Mucosa of descending colon (tissue), 3 donors: ENCODE data around the gene MTG1. TPM values are rescaled to one million over a fixed set of nuclear protein-coding genes. Genes with fewer than 3 reads are reported as not detected.

Experiments used
- ATAC-seq: fragments of 200-7000 bp; cut with Tn5 transposase; one replicate; pipeline ENCODE4 v1.9.1; 2020; ENCODE audit warnings: mild to moderate bottlenecking, moderate library complexity
- DNase-seq, 3 donors: peaks; one replicate each; pipeline ENCODE4 v3.0.0-alpha.2; 2020
- H3K36me3 ChIP-seq: fragments of 200-600 bp; one replicate; pipeline ENCODE4 v1.8.0; 2021; ENCODE audit warnings: low read depth, mild to moderate bottlenecking
- H3K4me1 ChIP-seq: fragments of 200-600 bp; one replicate; pipeline ENCODE4 v1.8.0; 2021; ENCODE audit warnings: low read depth, mild to moderate bottlenecking
- H3K4me3 ChIP-seq: fragments of 200-600 bp; one replicate; pipeline ENCODE4 v1.8.0; 2021; ENCODE audit warnings: mild to moderate bottlenecking
- H3K9me3 ChIP-seq: fragments of 200-600 bp; one replicate; pipeline ENCODE4 v1.8.0; 2021; ENCODE audit warnings: mild to moderate bottlenecking
- CTCF ChIP-seq: fragments of 200-600 bp; IDR thresholded peaks from one replicate; pipeline ENCODE4 v1.8.0; 2022; ENCODE audit warnings: antibody characterized with exemption, mild to moderate bottlenecking
- intact Hi-C, 2 donors: fragments of 100-400 bp; cut with DNase I in 1 of 2; cut with micrococcal nuclease in 1 of 2; formaldehyde crosslinking; loops; one replicate each; pipeline versions ENCODE4 v1.11.0 to v1.11.1; 2022; cut with DNase I, micrococcal nuclease
- total RNA-seq, 3 donors: library from RNA; stranded (reverse); fragmentation: NEBNext Ultra II Directional in 2 of 3; extraction: Animal tissue kit (Norgen Biotek cat#: 25700) in 2 of 3; gene quantifications; one replicate each; pipeline versions ENCODE4 v1.2.1 to v1.2.4, GENCODE V29; 2021 to 2023
- donor health status: DM: no; HTN: no; CAD: no; lungs with moderate emphysema.
- donor health status: DM: no; HTN: no; CAD: no.
- donor health status: DM: no; HTN: yes; CAD: no.

Gene MTG1
- total RNA-seq, 3 donors from 2014 or later = 43.6 to 52.7 (median 45.6) TPM

- ATAC-seq = no peak
- intact Hi-C loops = no loop called here
- no peak overlapping the region for H3K4me3 ChIP-seq
- TF ChIP-seq CTCF = no peak
- H3K9me3 ChIP-seq = no peaks in the 10 kb centered on the region
- peak in 2 of 3 donors; percentile 52 to 69 for DNase-seq
- no peaks in the 10 kb centered on the region for H3K36me3 ChIP-seq
- H3K4me1 ChIP-seq = peaks cover 13% of the 10 kb centered on the region
These were observed 16.1 kb upstream of the MTG1 start for GRCh38 chr10:133377818-133378250.

- DNase-seq (peak; percentile 85 to 91 (median 88)), ATAC-seq (peak; percentile 80)
- no peaks in the 10 kb centered on the region for H3K9me3 ChIP-seq
- TF ChIP-seq CTCF = no peak
- H3K36me3 ChIP-seq = no peaks in the 10 kb centered on the region
- intact Hi-C loops = no loop called here
- H3K4me3 ChIP-seq = peak overlapping the region; percentile 54
- peaks cover 13% of the 10 kb centered on the region for H3K4me1 ChIP-seq
These were observed 15.5 kb upstream of the MTG1 start for GRCh38 chr10:133378251-133379096.

- Histone ChIP-seq H3K9me3 (no peaks in the 10 kb centered on the region), H3K36me3 (no peaks in the 10 kb centered on the region), H3K4me1 (peaks cover 13% of the 10 kb centered on the region), H3K4me3 (peak within 1 kb of the TSS; percentile 54)
- intact Hi-C loops = no loop called here
- TF ChIP-seq CTCF = no peak
- ATAC-seq = peak; percentile 66
- DNase-seq = peak; percentile 72 to 87 (median 82)
These were observed 14.7 kb upstream of the MTG1 start, which contains the start of gene PAOX for GRCh38 chr10:133379152-133379800. Gene PAOX (plus strand): TSS chr10:133379262. CDS start chr10:133379317, 55 bp downstream.

- Histone ChIP-seq H3K4me3 (no peak overlapping the region), H3K4me1 (peaks cover 13% of the 10 kb centered on the region), H3K36me3 (no peaks in the 10 kb centered on the region), H3K9me3 (no peaks in the 10 kb centered on the region)
- intact Hi-C loops = no loop called here
- TF ChIP-seq CTCF = no peak
- peak in 2 of 3 donors; percentile 66 to 78 for DNase-seq
- ATAC-seq = no peak
These were observed 13.9 kb upstream of the MTG1 start for GRCh38 chr10:133379801-133380666.

GRCh38 chr10:133381036-133381435 is 12.9 kb upstream of the MTG1 start:
- no peaks in the 10 kb centered on the region for H3K36me3 ChIP-seq
- intact Hi-C loops = no loop called here
- H3K4me1 ChIP-seq = peaks cover 13% of the 10 kb centered on the region
- TF ChIP-seq CTCF = no peak
- ATAC-seq (no peak), DNase-seq (no peak)
- H3K9me3 ChIP-seq = no peaks in the 10 kb centered on the region
- no peak overlapping the region for H3K4me3 ChIP-seq
